Caco-2 (cell line): Measurements from ENCODE around the gene CENPT. TPM values are rescaled to one million over a fixed set of nuclear protein-coding genes. Genes with fewer than 3 reads are reported as not detected.

Experiments used
- BruUV-seq: library from RNA; stranded (reverse); fragments of 400-500 nt; replicated peaks from 2 replicates; lab custom pipeline; 2021; lab: Mats Ljungman, UMichigan
- CTCF ChIA-PET: fragments of 300-600 bp; sonication (Branson Sonifier 250); formaldehyde crosslinking; loops from one replicate; lab custom pipeline; 2022; ENCODE audit warnings: antibody characterized with exemption; lab: Charles Lee
- POLR2A ChIA-PET: fragments of 300-600 bp; sonication (Branson Sonifier 250); formaldehyde crosslinking; loops from one replicate; lab custom pipeline; 2022; ENCODE audit warnings: antibody characterized with exemption; lab: Charles Lee
- DNase-seq, 2 experiments: peaks; one replicate each; pipeline versions ENCODE4 v3.0.0 to v3.0.0-alpha.2; 2020 to 2022
- H3K27me3 ChIP-seq: replicated peaks from 2 replicates; pipeline ENCODE4 v1.6.0; 2011; ENCODE audit warnings: low read length; ENCODE audit not compliant: control insufficient read depth, insufficient read depth
- H3K36me3 ChIP-seq: 2 replicates; pipeline ENCODE4 v1.5.1; 2011; ENCODE audit warnings: low read length; ENCODE audit not compliant: control insufficient read depth, insufficient read depth
- H3K4me1 ChIP-seq: fragments of 250-450 bp; sonication (Bioruptor Pico); 2 replicates; pipeline ENCODE4 v1.5.1; 2020; ENCODE audit warnings: mild to moderate bottlenecking
- H3K4me3 ChIP-seq: 2 replicates; pipeline ENCODE4 v1.5.1; 2011; ENCODE audit warnings: low read depth, mild to moderate bottlenecking, control low read depth, low read length
- H3K9me3 ChIP-seq: fragments of 250-450 bp; sonication (Bioruptor Pico); 2 replicates; pipeline ENCODE4 v1.5.1; 2020; ENCODE audit warnings: mild to moderate bottlenecking, moderate library complexity
- H3K27ac Mint-ChIP-seq: one replicate; pipeline ENCODE4 v1.8.0; 2022; ENCODE audit warnings: mixed read lengths; ENCODE audit not compliant: unreplicated experiment
- H3K27me3 Mint-ChIP-seq: one replicate; pipeline ENCODE4 v1.8.0; 2022; ENCODE audit warnings: mixed read lengths; ENCODE audit not compliant: insufficient read depth, unreplicated experiment
- H3K36me3 Mint-ChIP-seq: one replicate; pipeline ENCODE4 v1.8.0; 2022; ENCODE audit warnings: mild to moderate bottlenecking, mixed read lengths; ENCODE audit not compliant: insufficient read depth, unreplicated experiment
- H3K4me1 Mint-ChIP-seq: one replicate; pipeline ENCODE4 v1.8.0; 2022; ENCODE audit warnings: low read depth, mixed read lengths; ENCODE audit not compliant: unreplicated experiment
- H3K4me3 Mint-ChIP-seq: one replicate; pipeline ENCODE4 v1.8.0; 2022; ENCODE audit warnings: mild to moderate bottlenecking, moderate library complexity, mixed read lengths; ENCODE audit not compliant: unreplicated experiment
- H3K9me3 Mint-ChIP-seq: one replicate; pipeline ENCODE4 v1.8.0; 2022; ENCODE audit warnings: mixed read lengths; ENCODE audit not compliant: unreplicated experiment
- CTCF ChIP-seq, 2 experiments: fragments of 200-600 bp in 1 of 2; IDR thresholded peaks; 1 replicate in 1 of 2; 2 replicates in 1 of 2; pipeline versions ENCODE4 v1.5.1 to v1.8.0; 2011 to 2022; ENCODE audit warnings: antibody characterized with exemption in 1 of 2, control low read depth in 1 of 2, inconsistent platforms in 1 of 2, low read depth in 1 of 2, low read length in 1 of 2, mild to moderate bottlenecking in 1 of 2, moderate library complexity in 1 of 2; ENCODE audit not compliant: insufficient read depth in 1 of 2, severe bottlenecking in 1 of 2, unreplicated experiment in 1 of 2
- intact Hi-C: fragments of 100-400 bp; cut with micrococcal nuclease; formaldehyde crosslinking; loops from one replicate; pipeline ENCODE4 v1.10.0; 2022; ENCODE audit not compliant: unreplicated experiment
- total RNA-seq: library from RNA; stranded (reverse); gene quantifications from 2 replicates; pipeline ENCODE4 v1.2.3, GENCODE V29; 2022

Gene CENPT
- total RNA-seq, 1 experiment from 2014 or later: 80.1 TPM

GRCh38 chr16:67872631-67873434, 25.3 kb upstream of the CENPT start, which contains the start of gene EDC4:
Gene EDC4, plus strand, starts transcription at chr16:67873052. Its CDS starts 210 bp downstream, at chr16:67873262.
- Mint-ChIP-seq H3K27ac (peak within 1 kb of the TSS; percentile 87), H3K4me1 (peaks cover 20% of the 10 kb centered on the region), H3K27me3 (no peaks in the 10 kb centered on the region), H3K36me3 (peaks cover 77% of the 10 kb centered on the region), H3K4me3 (peak within 1 kb of the TSS; percentile 90), H3K9me3 (no peaks in the 10 kb centered on the region)
- no peaks in the 10 kb centered on the region for H3K27me3 ChIP-seq
- peaks cover 20% of the 10 kb centered on the region for H3K36me3 ChIP-seq
- peak; percentile 87 to 91 for DNase-seq
- POLR2A ChIA-PET: interaction anchor here (0.7 to 1.0 kb wide), 2 partner anchors 28 to 150 kb away, joined by 3 to 4 read pairs; partner anchors contain the start of genes DDX28 and DUS2
- BruUV-seq: no TSS peak
- H3K4me1 ChIP-seq: peaks cover 7% of the 10 kb centered on the region; the same call in 1 of the 2 replicates
- no peaks in the 10 kb centered on the region for H3K9me3 ChIP-seq
- CTCF ChIA-PET: interaction anchor here (0.6 to 2.0 kb wide), 5 partner anchors 11 to 66 kb away, joined by 3 to 20 read pairs (median 4); partner anchors contain the start of genes NRN1L, RANBP10 and TSNAXIP1
- H3K4me3 ChIP-seq: peak within 1 kb of the TSS; percentile 93
- no peak for TF ChIP-seq CTCF (IDR thresholded peaks at IDR 0.05; ENCODE audit: insufficient read depth in 1 of 2, low read depth in 1 of 2, low read length in 1 of 2, severe bottlenecking in 1 of 2, unreplicated experiment in 1 of 2)
- intact Hi-C loops: loop anchor here (1.0 to 2.0 kb wide), 3 partner anchors 10 to 56 kb away; partner anchors contain the start of genes CENPT and NUTF2

GRCh38 chr16:67872131-67872630, 24.7 kb upstream of the CENPT start:
- H3K4me1 ChIP-seq: peaks cover 7% of the 10 kb centered on the region; the same call in 1 of the 2 replicates
- ChIA-PET CTCF (interaction anchor here (1.4 kb wide), 1 partner anchor 55 kb away, joined by 6 read pairs; no protein-coding TSS in a partner anchor), POLR2A (no interaction called here)
- DNase-seq: no peak
- peak overlapping the region; percentile 87 for H3K27ac Mint-ChIP-seq
- intact Hi-C loops: loop anchor here (2.0 kb wide), 2 partner anchors 25 to 55 kb away; partner anchors contain the start of genes CENPT and NUTF2
- peaks cover 77% of the 10 kb centered on the region for H3K36me3 Mint-ChIP-seq
- peak overlapping the region; percentile 90 for H3K4me3 Mint-ChIP-seq
- H3K4me1 Mint-ChIP-seq: peaks cover 20% of the 10 kb centered on the region
- H3K4me3 ChIP-seq: peak overlapping the region; percentile 93; the same call in 1 of the 2 replicates
- no peaks in the 10 kb centered on the region for H3K27me3 ChIP-seq
- H3K27me3 Mint-ChIP-seq: no peaks in the 10 kb centered on the region
- H3K9me3 ChIP-seq: no peaks in the 10 kb centered on the region
- no TSS peak for BruUV-seq
- H3K9me3 Mint-ChIP-seq: no peaks in the 10 kb centered on the region
- H3K36me3 ChIP-seq: peaks cover 15% of the 10 kb centered on the region
- TF ChIP-seq CTCF (IDR thresholded peaks at IDR 0.05; ENCODE audit: insufficient read depth in 1 of 2, low read depth in 1 of 2, low read length in 1 of 2, severe bottlenecking in 1 of 2, unreplicated experiment in 1 of 2): no peak

GRCh38 chr16:67871256-67871655, 23.8 kb upstream of the CENPT start:
- ChIA-PET POLR2A (no interaction called here), CTCF (interaction anchor here (1.4 kb wide), 1 partner anchor 54 kb away, joined by 6 read pairs; no protein-coding TSS in a partner anchor)
- no peaks in the 10 kb centered on the region for H3K9me3 Mint-ChIP-seq
- Histone ChIP-seq H3K4me3 (no peak overlapping the region), H3K9me3 (no peaks in the 10 kb centered on the region), H3K27me3 (no peaks in the 10 kb centered on the region), H3K36me3 (peaks cover 13% of the 10 kb centered on the region), H3K4me1 (peaks cover 7% of the 10 kb centered on the region; the same call in 1 of the 2 replicates)
- H3K27ac Mint-ChIP-seq: no peak overlapping the region
- TF ChIP-seq CTCF (IDR thresholded peaks at IDR 0.05; ENCODE audit: insufficient read depth in 1 of 2, low read depth in 1 of 2, low read length in 1 of 2, severe bottlenecking in 1 of 2, unreplicated experiment in 1 of 2): no peak
- no peak overlapping the region for H3K4me3 Mint-ChIP-seq
- H3K36me3 Mint-ChIP-seq: peaks cover 80% of the 10 kb centered on the region
- intact Hi-C loops: no loop called here
- H3K27me3 Mint-ChIP-seq: no peaks in the 10 kb centered on the region
- no peak for DNase-seq
- BruUV-seq: no TSS peak
- H3K4me1 Mint-ChIP-seq: peaks cover 20% of the 10 kb centered on the region
